DND-41 (cell line): ENCODE measurements around the gene ASCL2.

Source experiments
- ATAC-seq: fragments of 200-7000 bp; cut with Tn5 transposase; 3 replicates; pipeline ENCODE4 v1.9.1; 2021; ENCODE audit warnings: low read depth; ENCODE audit not compliant: insufficient read depth
- DNase-seq: peaks from one replicate; pipeline ENCODE4 v3.0.0-alpha.2; 2020
- H2AFZ ChIP-seq: 2 replicates; pipeline ENCODE4 v1.6.0; 2012; ENCODE audit warnings: low read depth, low read length
- H3K27ac ChIP-seq: 2 replicates; pipeline ENCODE4 v1.5.1; 2012; ENCODE audit warnings: low read length, inconsistent platforms
- H3K27me3 ChIP-seq: fragments of 200-600 bp; sonication (generic); 2 replicates; pipeline ENCODE4 v1.6.0; 2012; ENCODE audit warnings: low read length, mild to moderate bottlenecking, inconsistent platforms; ENCODE audit not compliant: insufficient read depth, poor library complexity
- H3K36me3 ChIP-seq: 2 replicates; pipeline ENCODE4 v1.5.1; 2012; ENCODE audit warnings: low read length, inconsistent platforms; ENCODE audit not compliant: insufficient read depth
- H3K4me1 ChIP-seq: 2 replicates; pipeline ENCODE4 v1.5.1; 2012; ENCODE audit warnings: mild to moderate bottlenecking, low read length; ENCODE audit not compliant: insufficient read depth
- H3K4me2 ChIP-seq: 2 replicates; pipeline ENCODE4 v1.6.0; 2012; ENCODE audit warnings: mild to moderate bottlenecking, moderate library complexity, low read length, inconsistent platforms; ENCODE audit not compliant: insufficient read depth
- H3K4me3 ChIP-seq, 2 experiments: fragments of 200-600 bp in 1 of 2; shearing (Covaris generic) in 1 of 2; 2 replicates each; pipeline ENCODE4 v1.5.1; 2012 to 2016; ENCODE audit warnings: inconsistent platforms in 2 of 2, low read length in 2 of 2, mild to moderate bottlenecking in 2 of 2, low read depth in 1 of 2, moderate library complexity in 1 of 2
- H3K79me2 ChIP-seq: 2 replicates; pipeline ENCODE4 v1.6.0; 2012; ENCODE audit warnings: low read length, inconsistent platforms; ENCODE audit not compliant: insufficient read depth
- H3K9ac ChIP-seq: 2 replicates; pipeline ENCODE4 v1.6.0; 2012; ENCODE audit warnings: low read depth, mild to moderate bottlenecking, inconsistent platforms, low read length, moderate library complexity
- H3K9me3 ChIP-seq: 2 replicates; pipeline ENCODE4 v1.5.1; 2012; ENCODE audit warnings: low read length, moderate library complexity, mild to moderate bottlenecking, inconsistent platforms; ENCODE audit not compliant: insufficient read depth, severe bottlenecking
- H4K20me1 ChIP-seq: 2 replicates; pipeline ENCODE4 v1.6.0; 2012; ENCODE audit warnings: low read length; ENCODE audit not compliant: insufficient read depth
- EZH2 ChIP-seq: IDR thresholded peaks from 3 replicates; pipeline ENCODE4 v1.6.1; 2012; ENCODE audit warnings: borderline replicate concordance, low read depth, mild to moderate bottlenecking, moderate library complexity, low read length, inconsistent platforms; ENCODE audit not compliant: severe bottlenecking
- TF ChIP-seq, protein P1 (sequence below): IDR thresholded peaks from 2 replicates; pipeline ENCODE4 v1.5.1; 2012; ENCODE audit warnings: borderline replicate concordance, low read length, moderate library complexity, mild to moderate bottlenecking; ENCODE audit not compliant: poor library complexity, severe bottlenecking; ENCODE audit errors: extremely low read depth

ASCL2 gene

GRCh38 chr11:2305140-2305778 is 34.9 kb upstream of the ASCL2 start:
- TF ChIP-seq, protein P1, sequence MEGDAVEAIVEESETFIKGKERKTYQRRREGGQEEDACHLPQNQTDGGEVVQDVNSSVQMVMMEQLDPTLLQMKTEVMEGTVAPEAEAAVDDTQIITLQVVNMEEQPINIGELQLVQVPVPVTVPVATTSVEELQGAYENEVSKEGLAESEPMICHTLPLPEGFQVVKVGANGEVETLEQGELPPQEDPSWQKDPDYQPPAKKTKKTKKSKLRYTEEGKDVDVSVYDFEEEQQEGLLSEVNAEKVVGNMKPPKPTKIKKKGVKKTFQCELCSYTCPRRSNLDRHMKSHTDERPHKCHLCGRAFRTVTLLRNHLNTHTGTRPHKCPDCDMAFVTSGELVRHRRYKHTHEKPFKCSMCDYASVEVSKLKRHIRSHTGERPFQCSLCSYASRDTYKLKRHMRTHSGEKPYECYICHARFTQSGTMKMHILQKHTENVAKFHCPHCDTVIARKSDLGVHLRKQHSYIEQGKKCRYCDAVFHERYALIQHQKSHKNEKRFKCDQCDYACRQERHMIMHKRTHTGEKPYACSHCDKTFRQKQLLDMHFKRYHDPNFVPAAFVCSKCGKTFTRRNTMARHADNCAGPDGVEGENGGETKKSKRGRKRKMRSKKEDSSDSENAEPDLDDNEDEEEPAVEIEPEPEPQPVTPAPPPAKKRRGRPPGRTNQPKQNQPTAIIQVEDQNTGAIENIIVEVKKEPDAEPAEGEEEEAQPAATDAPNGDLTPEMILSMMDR: peak; percentile 87
- no peak for TF ChIP-seq EZH2
- no peak overlapping the region for H3K4me3 ChIP-seq
- peak; percentile 71 for ATAC-seq
- H3K4me1 ChIP-seq: no peaks in the 10 kb centered on the region
- DNase-seq: peak; percentile 68
- H3K27me3 ChIP-seq: no peaks in the 10 kb centered on the region
- H3K36me3 ChIP-seq: no peaks in the 10 kb centered on the region
- no peaks in the 10 kb centered on the region for H3K79me2 ChIP-seq
- H2AFZ ChIP-seq: no peak overlapping the region; the same call in 1 of the 2 replicates
- no peaks in the 10 kb centered on the region for H3K9me3 ChIP-seq
- H4K20me1 ChIP-seq: no peaks in the 10 kb centered on the region
- H3K4me2 ChIP-seq: no peak overlapping the region
- peak overlapping the region; percentile 26; the same call in 1 of the 2 replicates for H3K27ac ChIP-seq
- no peak overlapping the region for H3K9ac ChIP-seq

DNA sequence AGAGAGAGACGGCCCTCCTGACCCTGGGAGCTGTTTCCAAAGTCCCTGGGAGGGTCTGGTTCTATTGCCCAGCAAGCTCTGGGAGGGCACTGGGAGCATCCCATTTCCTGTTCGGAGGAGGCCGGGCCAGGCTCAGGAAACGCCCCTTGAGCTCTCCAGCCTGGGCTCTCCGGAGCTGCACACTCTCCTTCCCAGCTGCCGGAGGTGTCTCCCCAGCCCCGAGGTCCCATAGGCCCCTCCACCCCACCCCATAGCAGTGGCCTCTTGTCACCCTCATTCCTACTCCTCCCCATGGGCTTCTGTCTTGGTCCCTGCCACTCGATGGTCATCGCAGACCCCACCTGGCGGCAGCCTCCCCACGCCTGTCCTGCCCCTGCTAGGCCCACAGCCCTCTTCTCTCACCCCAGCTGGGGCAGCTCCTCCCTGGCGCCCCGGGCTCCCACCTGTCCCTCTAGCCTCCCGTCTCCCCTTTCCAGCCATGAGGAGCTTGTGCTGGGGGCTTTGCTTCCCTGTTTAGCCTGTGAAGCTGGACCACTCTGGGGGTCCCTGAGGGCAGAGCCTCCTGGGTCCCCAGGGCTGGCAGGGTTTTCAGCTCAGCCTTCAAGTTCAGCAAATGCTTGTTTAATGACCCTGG is 34.2 kb upstream of the ASCL2 start:
- Histone ChIP-seq H3K79me2 (no peaks in the 10 kb centered on the region), H3K4me3 (no peak overlapping the region), H2AFZ (no peak overlapping the region), H3K4me2 (no peak overlapping the region), H3K27ac (no peak overlapping the region), H3K9ac (no peak overlapping the region), H4K20me1 (no peaks in the 10 kb centered on the region), H3K9me3 (no peaks in the 10 kb centered on the region), H3K4me1 (no peaks in the 10 kb centered on the region), H3K27me3 (no peaks in the 10 kb centered on the region), H3K36me3 (no peaks in the 10 kb centered on the region)
- ATAC-seq: no peak
- TF ChIP-seq, protein P1: no peak
- TF ChIP-seq EZH2: no peak
- DNase-seq: no peak

GRCh38 chr11:2303627-2304505 is 33.5 kb upstream of the ASCL2 start:
- Histone ChIP-seq H3K9ac (no peak overlapping the region), H3K4me2 (no peak overlapping the region), H3K79me2 (no peaks in the 10 kb centered on the region)

More at GRCh38 chr11:2303627-2304505, 33.5 kb upstream of the ASCL2 start:
- H3K4me3 ChIP-seq: no peak overlapping the region
- no peaks in the 10 kb centered on the region for H4K20me1 ChIP-seq
- DNase-seq (no peak), ATAC-seq (no peak)
- no peak overlapping the region for H3K27ac ChIP-seq
- no peaks in the 10 kb centered on the region for H3K9me3 ChIP-seq
- H3K36me3 ChIP-seq: no peaks in the 10 kb centered on the region
- H3K4me1 ChIP-seq: no peaks in the 10 kb centered on the region
- TF ChIP-seq, protein P1: no peak
- H3K27me3 ChIP-seq: no peaks in the 10 kb centered on the region
- no peak overlapping the region for H2AFZ ChIP-seq
